Thymus (tissue), 11 donors: ENCODE measurements around the gene LBR. TPM values are rescaled to one million over a fixed set of nuclear protein-coding genes. Genes with fewer than 3 reads are reported as not detected.

ENCODE experiments used
- DNase-seq, 9 donors: peaks; one replicate each; pipeline ENCODE4 v3.0.0-alpha.2; 2013; ENCODE audit warnings: low spot score in 9 of 9, low read depth in 6 of 9, missing footprints in 1 of 9
- H3K27ac ChIP-seq, 2 donors: one replicate each; pipeline ENCODE4 v1.5.1; 2013; ENCODE audit warnings: control low read depth in 1 of 2, low read depth in 1 of 2, low read length in 1 of 2, mild to moderate bottlenecking in 1 of 2, moderate library complexity in 1 of 2
- H3K27me3 ChIP-seq, 2 donors: one replicate each; pipeline ENCODE4 v1.5.1; 2013; ENCODE audit warnings: low read length in 1 of 2; ENCODE audit not compliant: control insufficient read depth in 2 of 2, insufficient read depth in 1 of 2
- H3K36me3 ChIP-seq, 2 donors: one replicate each; pipeline ENCODE4 v1.5.1; 2013; ENCODE audit warnings: low read length in 1 of 2, mild to moderate bottlenecking in 1 of 2, moderate library complexity in 1 of 2; ENCODE audit not compliant: control insufficient read depth in 2 of 2, insufficient read depth in 2 of 2
- H3K4me1 ChIP-seq, 2 donors: one replicate each; pipeline ENCODE4 v1.5.1; 2013; ENCODE audit warnings: low read length in 2 of 2; ENCODE audit not compliant: control insufficient read depth in 2 of 2, insufficient read depth in 2 of 2
- H3K4me3 ChIP-seq, 2 donors: one replicate each; pipeline ENCODE4 v1.5.1; 2013; ENCODE audit warnings: low read length in 2 of 2, control low read depth in 1 of 2, mild to moderate bottlenecking in 1 of 2
- H3K9me3 ChIP-seq, 2 donors: one replicate each; pipeline ENCODE4 v1.5.1; 2013; ENCODE audit warnings: low read length in 1 of 2, mild to moderate bottlenecking in 1 of 2; ENCODE audit not compliant: control insufficient read depth in 2 of 2, insufficient read depth in 1 of 2
- WGBS: extraction: QIAGEN DNeasy Blood & Tissue Kit; methylation state at CpG from one replicate; pipeline ENCODE4 v1.1.7; 2013; 5-methylcytosine and 5-hydroxymethylcytosine counted together
- polyA plus RNA-seq: library from polyadenylated mRNA; stranded (reverse); fragments of 200-250 nt; gene quantifications from one replicate; pipeline ENCODE4 v1.2.3, GENCODE V29; 2013
- total RNA-seq: library from RNA; stranded (reverse); fragments of 120-200 nt; gene quantifications from one replicate; pipeline ENCODE4 v1.2.4, GENCODE V29; 2013
- donor health status: healthy.

Gene LBR
- total and polyA plus RNA-seq, 2 donors: 71.1 to 115 TPM

GRCh38 chr1:225361176-225361575 lies 66.7 kb downstream of the LBR start:
- no peaks in the 10 kb centered on the region for H3K27me3 ChIP-seq
- H3K9me3 ChIP-seq: no peaks in the 10 kb centered on the region
- DNase-seq: no peak
- H3K4me3 ChIP-seq: no peak overlapping the region
- 95% methylated on average over 1 of the region's 1 CpG for WGBS
- no peaks in the 10 kb centered on the region for H3K36me3 ChIP-seq
- no peak overlapping the region for H3K27ac ChIP-seq
- H3K4me1 ChIP-seq: no peaks in the 10 kb centered on the region

- DNase-seq: no peak
- H3K36me3 ChIP-seq: no peaks in the 10 kb centered on the region
- no peaks in the 10 kb centered on the region for H3K27me3 ChIP-seq
- WGBS: 98% methylated on average over 4 of the region's 4 CpGs
- no peak overlapping the region for H3K27ac ChIP-seq
- H3K4me1 ChIP-seq: no peaks in the 10 kb centered on the region
- no peak overlapping the region for H3K4me3 ChIP-seq
- no peaks in the 10 kb centered on the region for H3K9me3 ChIP-seq
These were observed 67.7 kb downstream of the LBR start for GRCh38 chr1:225360119-225360518.

- Histone ChIP-seq H3K4me1 (no peaks in the 10 kb centered on the region), H3K9me3 (no peaks in the 10 kb centered on the region), H3K27ac (no peak overlapping the region), H3K27me3 (no peaks in the 10 kb centered on the region), H3K4me3 (no peak overlapping the region), H3K36me3 (no peaks in the 10 kb centered on the region)
- DNase-seq: no peak
- 97% methylated on average over 1 of the region's 1 CpG for WGBS
These were observed 72.0 kb downstream of the LBR start for GRCh38 chr1:225355863-225356262.

- no peak overlapping the region for H3K4me3 ChIP-seq
- 92% methylated on average over 3 of the region's 3 CpGs for WGBS
- H3K4me1 ChIP-seq: no peaks in the 10 kb centered on the region
These were observed 72.9 kb downstream of the LBR start for GRCh38 chr1:225354906-225355305.

More at GRCh38 chr1:225354906-225355305, 72.9 kb downstream of the LBR start:
- no peak for DNase-seq
- Histone ChIP-seq H3K27ac (no peak overlapping the region), H3K36me3 (no peaks in the 10 kb centered on the region), H3K9me3 (no peaks in the 10 kb centered on the region), H3K27me3 (no peaks in the 10 kb centered on the region)

Other genes with a start within 250 kb of the LBR start
- 19.5 TPM for gene ENAH, start 225.1 kb upstream of the LBR start, total RNA-seq
- gene ENAH, start 225.1 kb upstream of the LBR start, polyA plus RNA-seq: 18.3 TPM